OCI-LY1 (cell line): Measurements from ENCODE around the gene LRRC19.

ENCODE experiments used
- H2AFZ ChIP-seq: fragments of 200-600 bp; sonication (generic), shearing (Covaris generic); 2 replicates; pipeline ENCODE4 v1.6.0; 2014; ENCODE audit warnings: antibody characterized with exemption, mild to moderate bottlenecking, low read length
- H3F3A ChIP-seq: fragments of 200-600 bp; sonication (generic), shearing (Covaris generic); 2 replicates; pipeline ENCODE4 v1.6.0; 2014; ENCODE audit warnings: mild to moderate bottlenecking, antibody characterized with exemption, low read length, moderate library complexity; ENCODE audit not compliant: insufficient read depth
- H3K27ac ChIP-seq: fragments of 200-600 bp; sonication (generic); 2 replicates; pipeline ENCODE4 v1.5.1; 2014; ENCODE audit warnings: low read length, mixed run types, mild to moderate bottlenecking, low read depth; ENCODE audit not compliant: poor library complexity, severe bottlenecking
- H3K27me3 ChIP-seq: fragments of 200-600 bp; sonication (generic); 2 replicates; pipeline ENCODE4 v1.6.0; 2014; ENCODE audit warnings: antibody characterized with exemption, mild to moderate bottlenecking, low read length, moderate library complexity; ENCODE audit not compliant: insufficient read depth
- H3K36me3 ChIP-seq: fragments of 200-600 bp; sonication (generic); 2 replicates; pipeline ENCODE4 v1.6.1; 2014; ENCODE audit warnings: mild to moderate bottlenecking, antibody characterized with exemption, low read length, moderate library complexity, mixed read lengths; ENCODE audit not compliant: insufficient read depth
- H3K4me1 ChIP-seq: fragments of 200-600 bp; sonication (generic); 2 replicates; pipeline ENCODE4 v1.5.1; 2014; ENCODE audit warnings: mild to moderate bottlenecking, low read length, moderate library complexity; ENCODE audit not compliant: insufficient read depth, severe bottlenecking
- H3K4me2 ChIP-seq: fragments of 200-600 bp; sonication (generic), shearing (Covaris generic); 2 replicates; pipeline ENCODE4 v1.6.1; 2014; ENCODE audit warnings: low read length
- H3K4me3 ChIP-seq: fragments of 200-600 bp; sonication (generic); 2 replicates; pipeline ENCODE4 v1.5.1; 2014; ENCODE audit warnings: low read length, low read depth, mild to moderate bottlenecking, mixed read lengths; ENCODE audit not compliant: poor library complexity, severe bottlenecking
- H3K79me2 ChIP-seq: fragments of 200-600 bp; shearing (Covaris generic); 2 replicates; pipeline ENCODE4 v1.6.1; 2016; ENCODE audit warnings: mixed run types, low read length, mixed read lengths; ENCODE audit not compliant: insufficient read depth
- H3K9ac ChIP-seq: fragments of 200-600 bp; sonication (generic), shearing (Covaris generic); 2 replicates; pipeline ENCODE4 v1.6.1; 2014; ENCODE audit warnings: mild to moderate bottlenecking, low read length, mixed read lengths
- H3K9me2 ChIP-seq: fragments of 200-600 bp; sonication (generic), shearing (Covaris generic); 2 replicates; pipeline ENCODE4 v1.6.1; 2014; ENCODE audit warnings: low read depth, mild to moderate bottlenecking, low read length, mixed read lengths
- H3K9me3 ChIP-seq: fragments of 200-600 bp; shearing (Covaris generic); 2 replicates; pipeline ENCODE4 v1.6.1; 2014; ENCODE audit warnings: low read length, mixed read lengths
- H4K20me1 ChIP-seq: fragments of 200-600 bp; sonication (generic), shearing (Covaris generic); 2 replicates; pipeline ENCODE4 v1.6.0; 2016; ENCODE audit warnings: mild to moderate bottlenecking, low read length; ENCODE audit not compliant: insufficient read depth
- CTCF ChIP-seq: fragments of 200-600 bp; sonication (generic), shearing (Covaris generic); IDR thresholded peaks from 2 replicates; pipeline ENCODE4 v1.5.1; 2017; ENCODE audit warnings: mild to moderate bottlenecking, antibody characterized with exemption, low read length, moderate library complexity, mixed read lengths
- EZH2 ChIP-seq: fragments of 200-600 bp; sonication (generic), shearing (Covaris generic); IDR thresholded peaks from 2 replicates; pipeline ENCODE4 v1.8.0; 2017; ENCODE audit warnings: borderline replicate concordance, mixed run types, mild to moderate bottlenecking, antibody characterized with exemption, low read length, moderate library complexity, mixed read lengths

LRRC19 gene

GRCh38 chr9:27005491-27005890 lies at the start of gene LRRC19:
TSS of gene LRRC19 (minus strand) at chr9:27005672. CDS start at chr9:26999694, 5,978 bp downstream.
- TF ChIP-seq CTCF (no peak), EZH2 (no peak)
- H3F3A ChIP-seq: no peaks in the 10 kb centered on the region
- H3K9ac ChIP-seq: no peak within 1 kb of the TSS
- H3K4me1 ChIP-seq: no peaks in the 10 kb centered on the region
- H2AFZ ChIP-seq: no peak within 1 kb of the TSS
- H3K36me3 ChIP-seq: no peaks in the 10 kb centered on the region
- no peaks in the 10 kb centered on the region for H3K9me3 ChIP-seq
- H3K4me3 ChIP-seq: no peak within 1 kb of the TSS
- H3K27me3 ChIP-seq: no peaks in the 10 kb centered on the region
- H3K27ac ChIP-seq: no peak within 1 kb of the TSS
- H3K4me2 ChIP-seq: no peak within 1 kb of the TSS
- H4K20me1 ChIP-seq: no peaks in the 10 kb centered on the region
- H3K9me2 ChIP-seq: no peaks in the 10 kb centered on the region
- H3K79me2 ChIP-seq: no peaks in the 10 kb centered on the region

GRCh38 chr9:27054841-27055240 lies 49.4 kb upstream of the LRRC19 start:
- TF ChIP-seq CTCF (no peak), EZH2 (no peak)
- Histone ChIP-seq H3K27ac (no peak overlapping the region), H3K9ac (no peak overlapping the region), H3K9me3 (no peaks in the 10 kb centered on the region), H3K36me3 (no peaks in the 10 kb centered on the region), H3F3A (no peaks in the 10 kb centered on the region), H3K4me2 (no peak overlapping the region), H3K4me3 (no peak overlapping the region), H2AFZ (no peak overlapping the region), H4K20me1 (no peaks in the 10 kb centered on the region), H3K79me2 (no peaks in the 10 kb centered on the region), H3K27me3 (no peaks in the 10 kb centered on the region), H3K4me1 (no peaks in the 10 kb centered on the region), H3K9me2 (no peaks in the 10 kb centered on the region)

GRCh38 chr9:27054125-27054524 lies 48.7 kb upstream of the LRRC19 start:
- H3F3A ChIP-seq: no peaks in the 10 kb centered on the region
- H3K9me3 ChIP-seq: no peaks in the 10 kb centered on the region
- no peak overlapping the region for H3K9ac ChIP-seq
- H3K36me3 ChIP-seq: no peaks in the 10 kb centered on the region
- no peak for TF ChIP-seq EZH2
- TF ChIP-seq CTCF: no peak
- H3K27me3 ChIP-seq: no peaks in the 10 kb centered on the region
- H3K9me2 ChIP-seq: no peaks in the 10 kb centered on the region
- no peaks in the 10 kb centered on the region for H4K20me1 ChIP-seq
- no peaks in the 10 kb centered on the region for H3K79me2 ChIP-seq
- no peak overlapping the region for H2AFZ ChIP-seq
- H3K4me2 ChIP-seq: no peak overlapping the region
- no peaks in the 10 kb centered on the region for H3K4me1 ChIP-seq
- H3K27ac ChIP-seq: no peak overlapping the region
- no peak overlapping the region for H3K4me3 ChIP-seq
